ENCODE results near the gene BEGAIN.

The BEGAIN gene

GRCh38 chr14:100503251-100503650, 84.0 kb downstream of the BEGAIN start:
- DNase-seq, result no peak

GRCh38 chr14:100502622-100503220, 84.5 kb downstream of the BEGAIN start:
- no peak for DNase-seq

- no peak for DNase-seq
These were observed 87.1 kb downstream of the BEGAIN start for GRCh38 chr14:100500128-100500527.

- DNase-seq, result no peak
These were observed 89.1 kb downstream of the BEGAIN start for GRCh38 chr14:100498068-100498467.

GRCh38 chr14:100495917-100496316, 91.3 kb downstream of the BEGAIN start:
- no peak for DNase-seq

GRCh38 chr14:100494645-100495044, 92.6 kb downstream of the BEGAIN start:
- DNase-seq, result no peak

- DNase-seq, result no peak
These were observed 97.0 kb downstream of the BEGAIN start for GRCh38 chr14:100490252-100490651.

- DNase-seq, result no peak
These were observed 99.2 kb downstream of the BEGAIN start for GRCh38 chr14:100488057-100488456.

GRCh38 chr14:100487304-100487703, 99.9 kb downstream of the BEGAIN start:
- DNase-seq, result no peak
